Mammary epithelial cell (primary cell): ENCODE measurements around the gene FKBP15.

Experiments used
- EZH2 ChIP-seq: IDR thresholded peaks from 2 replicates; pipeline ENCODE4 v1.6.1; 2012; ENCODE audit warnings: low read length, inconsistent platforms, borderline replicate concordance
- TF ChIP-seq, protein P1 (sequence below), 2 donors: IDR thresholded peaks in 1 of 2; conservative IDR thresholded peaks in 1 of 2; 2 replicates each; pipeline ENCODE4 v1.5.1; 2011 to 2012; ENCODE audit warnings: inconsistent platforms in 2 of 2, low read length in 2 of 2, mild to moderate bottlenecking in 2 of 2, control low read depth in 1 of 2, low read depth in 1 of 2; ENCODE audit not compliant: insufficient read depth in 1 of 2; ENCODE audit errors: extremely low read depth in 1 of 2

DNA sequence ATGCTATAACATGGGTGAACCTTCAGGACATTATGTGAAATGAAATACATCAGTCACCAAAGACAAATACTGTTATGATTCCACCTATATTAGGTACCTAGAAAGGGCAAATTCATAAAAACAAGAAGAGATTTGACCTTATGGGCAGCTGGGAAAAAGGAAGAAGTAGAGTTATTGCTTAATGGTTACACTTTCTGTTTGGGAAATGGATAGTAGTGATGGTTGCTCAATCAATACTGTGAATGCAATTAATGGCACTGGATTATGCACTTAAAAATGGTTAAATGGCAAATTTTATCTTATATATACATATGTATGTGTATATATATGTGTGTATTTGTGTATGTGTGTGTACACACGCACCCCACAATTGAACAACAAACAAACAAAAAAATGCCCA, 15.2 kb downstream of the FKBP15 start:
- TF ChIP-seq, protein P1, sequence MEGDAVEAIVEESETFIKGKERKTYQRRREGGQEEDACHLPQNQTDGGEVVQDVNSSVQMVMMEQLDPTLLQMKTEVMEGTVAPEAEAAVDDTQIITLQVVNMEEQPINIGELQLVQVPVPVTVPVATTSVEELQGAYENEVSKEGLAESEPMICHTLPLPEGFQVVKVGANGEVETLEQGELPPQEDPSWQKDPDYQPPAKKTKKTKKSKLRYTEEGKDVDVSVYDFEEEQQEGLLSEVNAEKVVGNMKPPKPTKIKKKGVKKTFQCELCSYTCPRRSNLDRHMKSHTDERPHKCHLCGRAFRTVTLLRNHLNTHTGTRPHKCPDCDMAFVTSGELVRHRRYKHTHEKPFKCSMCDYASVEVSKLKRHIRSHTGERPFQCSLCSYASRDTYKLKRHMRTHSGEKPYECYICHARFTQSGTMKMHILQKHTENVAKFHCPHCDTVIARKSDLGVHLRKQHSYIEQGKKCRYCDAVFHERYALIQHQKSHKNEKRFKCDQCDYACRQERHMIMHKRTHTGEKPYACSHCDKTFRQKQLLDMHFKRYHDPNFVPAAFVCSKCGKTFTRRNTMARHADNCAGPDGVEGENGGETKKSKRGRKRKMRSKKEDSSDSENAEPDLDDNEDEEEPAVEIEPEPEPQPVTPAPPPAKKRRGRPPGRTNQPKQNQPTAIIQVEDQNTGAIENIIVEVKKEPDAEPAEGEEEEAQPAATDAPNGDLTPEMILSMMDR (conservative IDR thresholded peaks at IDR 0.05 in 1 of 2, IDR thresholded peaks at IDR 0.05 in 1 of 2; ENCODE audit: extremely low read depth in 1 of 2, insufficient read depth in 1 of 2, low read depth in 1 of 2, low read length in 2 of 2): no peak
- no peak for TF ChIP-seq EZH2
